NCI-H187 (cell line): Measurements from ENCODE around the gene PTPRD.

ENCODE experiments used
- DNase-seq, 2 experiments: peaks; one replicate each; lab custom pipeline; 2025; lab: John Stamatoyannopoulos, UW

The PTPRD gene

DNA sequence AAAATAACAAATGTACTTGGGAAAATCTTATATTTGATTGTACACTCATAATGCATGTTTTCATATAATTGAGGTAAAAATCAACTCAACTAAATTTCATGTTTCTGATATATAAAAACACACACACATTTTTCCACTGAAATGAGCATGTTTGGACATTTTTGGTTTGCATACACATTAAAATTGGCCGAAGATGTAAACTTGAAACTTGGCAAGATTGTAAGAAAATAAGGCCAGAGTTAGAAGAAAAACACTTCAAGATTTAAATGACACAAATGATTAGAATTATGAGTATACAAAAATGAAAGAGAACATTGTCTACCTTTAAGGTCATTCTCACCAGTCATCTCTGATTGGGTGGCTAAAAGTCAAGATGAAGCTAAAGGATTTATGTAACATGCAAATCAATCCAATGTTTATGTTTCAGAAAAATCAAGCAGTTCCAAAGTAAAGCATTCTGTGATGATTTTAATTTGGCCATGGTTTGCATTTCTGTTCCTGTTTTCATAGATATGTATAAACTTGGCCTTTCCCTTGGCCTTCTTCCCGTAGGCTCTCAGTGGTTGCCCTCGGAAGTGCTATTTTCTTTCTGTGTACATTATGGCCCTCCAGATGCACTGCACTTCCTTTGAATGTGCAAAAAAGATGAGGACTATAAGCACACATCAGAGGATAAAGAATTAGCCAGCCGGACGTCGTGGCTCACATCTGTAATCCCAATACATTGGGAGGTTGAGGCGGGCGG, 1707.9 kb downstream of the PTPRD start:
- DNase-seq = no peak

DNA sequence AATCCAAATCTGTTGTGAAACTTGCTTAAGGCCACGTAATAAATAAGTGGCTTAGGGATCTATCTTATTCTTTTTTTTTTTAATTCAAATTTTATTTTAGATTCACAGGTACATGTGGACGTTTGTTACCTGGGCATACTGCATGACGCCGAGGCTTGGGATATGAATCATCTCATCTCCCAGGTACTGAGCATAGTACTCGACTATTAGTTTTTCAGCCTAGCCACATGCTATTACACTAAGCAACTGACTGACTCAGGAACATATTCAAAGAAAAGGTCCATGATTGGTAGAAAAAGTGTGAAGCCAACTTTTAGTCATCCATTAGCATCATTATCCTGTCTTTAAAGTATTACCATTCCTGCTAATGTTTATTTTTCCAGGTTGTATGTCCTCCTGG, 1709.7 kb downstream of the PTPRD start:
- DNase-seq = no peak

DNA sequence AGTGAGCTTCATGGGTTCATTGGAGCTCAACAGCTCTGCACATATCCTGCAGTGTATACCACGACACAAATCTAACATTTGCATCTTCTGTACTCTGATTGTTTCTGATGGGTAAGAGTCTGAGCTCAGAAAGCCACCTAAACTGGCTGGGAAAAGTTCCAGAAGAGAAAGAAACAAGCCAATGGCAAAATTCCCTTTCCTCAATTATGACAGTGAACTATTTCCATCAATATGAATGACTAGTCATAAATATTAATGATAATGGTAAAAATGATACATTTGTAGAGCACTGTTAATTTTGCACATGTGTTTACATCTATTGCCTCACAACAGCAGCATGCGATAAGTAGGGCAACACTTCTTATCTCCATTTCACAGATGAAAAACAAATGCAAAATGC, 1711.7 kb downstream of the PTPRD start:
- no peak for DNase-seq

DNA sequence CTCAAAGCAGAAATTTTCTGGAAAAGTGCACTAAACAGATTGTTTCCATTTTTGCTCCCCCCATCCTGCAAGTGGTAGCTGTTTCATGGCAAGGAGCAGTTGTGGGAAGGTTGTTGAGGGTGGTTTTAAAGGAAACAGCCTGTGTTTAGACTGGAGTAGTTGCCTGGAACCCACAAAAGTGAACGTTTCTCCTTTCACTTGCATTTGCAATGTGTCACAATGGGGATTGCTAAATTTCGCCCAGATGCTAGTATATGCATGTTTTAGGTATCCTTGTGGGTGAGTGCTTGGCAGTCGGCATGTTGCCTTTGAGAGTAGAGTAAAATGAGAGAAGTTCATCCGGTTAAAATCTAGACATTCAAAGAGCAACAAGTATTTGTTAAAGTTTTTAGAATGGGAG, 1713.3 kb downstream of the PTPRD start:
- DNase-seq = no peak

DNA sequence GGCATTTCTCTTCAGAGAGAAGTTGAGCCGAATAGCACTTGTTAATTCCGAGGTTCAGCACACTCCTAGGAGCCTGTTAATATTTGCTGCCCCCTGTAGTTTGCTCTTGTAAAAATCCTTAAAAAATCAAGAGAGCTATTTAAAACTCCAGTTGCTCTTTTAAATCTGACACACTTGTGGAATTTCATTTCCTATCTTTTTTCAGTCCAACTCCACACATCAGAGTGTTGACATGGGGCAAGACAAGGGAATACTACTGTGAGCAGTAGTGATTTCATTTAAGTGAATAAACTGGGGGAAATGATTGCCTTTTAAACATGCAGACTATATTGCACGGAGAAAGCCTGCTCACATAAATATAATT, 1717.0 kb downstream of the PTPRD start:
- peak in 1 of 2 experiments; percentile 10 for DNase-seq

DNA sequence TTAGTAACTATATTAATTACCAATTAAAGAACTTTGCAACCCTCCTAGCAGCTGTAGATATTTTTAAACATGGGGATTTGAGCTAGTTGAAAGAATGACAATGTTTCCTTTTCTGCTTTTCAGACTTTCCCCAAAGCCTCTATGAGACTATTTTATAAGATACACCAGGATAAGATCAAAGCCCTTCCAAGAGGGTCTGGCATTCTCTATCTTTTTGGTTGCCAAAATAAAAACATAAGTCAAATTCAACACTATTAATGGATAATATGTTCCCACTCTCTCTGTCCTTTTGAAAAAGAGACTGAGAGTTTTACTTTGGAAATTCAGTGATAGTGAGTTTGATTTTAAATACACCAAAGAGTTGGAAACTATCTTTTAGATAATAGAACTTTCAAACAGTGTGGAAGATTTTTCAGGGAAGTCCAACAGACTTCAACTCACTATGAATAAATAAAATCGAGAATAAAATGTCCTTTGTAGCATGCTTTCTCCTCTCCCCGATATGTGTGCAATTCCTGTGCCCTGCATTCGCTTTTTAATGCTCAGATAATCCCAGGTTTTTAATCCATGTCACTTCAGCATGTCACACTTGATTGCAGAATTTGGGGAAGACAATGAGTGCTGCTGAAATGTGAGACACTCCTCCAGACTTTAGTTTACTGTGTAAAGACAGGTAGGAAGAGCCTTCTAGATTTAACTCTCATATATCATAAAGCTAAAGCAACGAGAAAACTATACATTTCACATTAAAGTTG, 1717.5 kb downstream of the PTPRD start:
- no peak for DNase-seq

DNA sequence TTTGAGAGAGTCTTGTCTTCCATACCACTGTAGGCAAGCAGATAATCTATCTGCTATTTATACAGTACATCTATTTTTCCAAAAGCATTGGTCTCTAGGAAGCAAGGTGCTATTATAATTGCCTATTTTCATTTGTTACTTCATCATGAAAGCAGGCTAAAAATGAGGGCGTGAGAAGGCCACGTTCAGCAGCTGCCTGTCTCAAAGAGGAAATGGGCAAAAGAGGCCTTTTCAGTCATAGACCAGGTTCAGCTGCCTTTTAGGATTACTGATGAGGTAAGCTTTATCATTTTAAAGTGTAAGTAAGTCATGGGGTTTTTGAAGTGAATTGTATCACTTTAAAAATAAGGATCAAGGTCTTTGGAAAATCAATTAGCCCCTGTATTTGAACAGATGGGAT, 1722.1 kb downstream of the PTPRD start:
- DNase-seq = no peak

DNA sequence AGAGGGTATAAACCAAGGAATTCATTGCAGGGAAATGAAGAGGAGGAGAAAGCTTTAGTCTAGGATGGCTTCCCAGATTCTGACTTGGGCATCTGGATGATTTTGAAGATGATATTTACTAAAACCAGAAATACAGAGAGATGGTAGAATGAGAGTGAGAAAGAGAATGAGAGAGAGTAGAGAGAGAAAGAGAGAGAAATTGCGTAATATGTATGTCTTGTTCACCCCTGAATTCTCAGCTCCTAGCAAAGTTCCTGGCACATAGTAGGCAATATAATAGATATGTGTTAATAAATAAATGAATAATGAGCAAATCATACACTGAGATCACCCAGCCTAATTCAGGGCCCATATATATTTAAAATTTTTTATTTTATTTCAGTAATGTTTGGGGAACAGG, 1723.7 kb downstream of the PTPRD start:
- no peak for DNase-seq

DNA sequence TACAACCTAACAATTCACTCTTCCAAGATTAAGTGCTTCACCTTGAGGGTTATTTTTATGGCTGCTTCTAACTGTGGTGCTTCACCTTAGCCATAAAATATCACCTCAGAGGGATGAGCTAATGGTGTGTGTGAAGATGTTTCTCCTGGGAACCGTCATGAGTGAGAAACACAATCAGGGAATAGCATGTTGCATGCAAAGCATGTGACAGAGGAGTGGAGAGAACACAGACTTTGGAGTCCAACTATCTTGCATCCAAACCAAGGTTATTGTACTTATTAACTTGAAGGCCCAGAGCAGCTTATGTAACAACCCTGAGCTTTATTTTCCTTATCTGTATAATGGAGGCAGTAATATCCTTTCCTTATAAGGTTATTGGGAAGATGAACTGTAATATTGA, 1724.2 kb downstream of the PTPRD start:
- peak in 1 of 2 experiments; percentile 9 for DNase-seq

DNA sequence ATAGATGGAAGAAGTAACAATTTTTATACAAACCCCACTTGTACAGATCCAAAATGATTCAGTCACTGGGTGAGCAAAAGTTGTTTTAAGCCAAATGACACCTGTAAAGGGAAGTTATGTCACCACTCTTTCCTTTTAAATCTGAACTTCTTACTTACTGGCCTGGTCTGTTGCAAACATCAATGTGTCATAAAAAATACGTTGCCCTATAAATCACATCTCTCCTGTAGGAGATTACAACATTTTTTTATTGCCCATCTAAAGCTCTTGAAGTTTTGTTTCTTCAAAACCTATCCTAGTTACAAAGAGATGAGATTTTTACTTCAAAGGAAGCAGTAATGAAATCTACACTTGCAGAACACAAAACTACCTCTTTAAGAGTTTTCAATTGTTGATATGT, 1725.4 kb downstream of the PTPRD start:
- no peak for DNase-seq

DNA sequence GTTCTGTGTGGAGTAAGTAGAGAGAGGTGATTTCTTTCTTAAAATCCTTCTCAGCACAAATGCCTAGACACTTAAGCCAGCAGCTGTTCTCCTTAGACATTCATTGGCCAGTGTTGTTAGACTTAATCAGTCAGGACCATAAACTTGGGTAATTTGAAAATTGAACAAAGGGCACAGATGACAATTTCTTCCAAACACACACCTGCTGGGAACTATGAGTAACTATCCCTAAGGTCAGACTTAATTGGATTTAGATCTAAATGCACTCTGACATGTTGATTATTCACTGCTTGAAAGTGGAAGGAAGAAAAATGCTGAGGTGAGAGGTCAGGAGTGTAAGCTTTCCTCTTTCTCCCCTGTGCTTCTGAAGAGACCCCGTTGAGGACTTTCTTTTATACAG, 1729.5 kb downstream of the PTPRD start:
- no peak for DNase-seq

DNA sequence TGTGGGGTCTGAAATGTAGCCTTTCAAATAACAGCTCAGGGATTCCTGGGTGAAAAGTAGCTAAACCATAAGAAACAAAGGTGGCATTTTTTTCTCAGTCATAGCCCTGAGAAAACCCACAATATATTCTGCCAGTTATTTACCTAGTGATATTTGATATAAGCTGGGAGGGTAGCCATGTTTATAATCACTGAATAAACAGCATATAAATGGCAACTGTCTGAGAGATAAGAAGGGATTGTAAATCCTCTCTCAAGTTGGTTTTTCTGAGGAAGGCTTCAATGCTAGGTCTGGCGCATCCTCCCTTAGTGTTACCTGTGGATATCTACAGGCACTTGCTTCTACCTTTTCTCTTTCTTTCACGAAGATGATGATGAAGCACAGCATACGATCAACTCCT, 1732.7 kb downstream of the PTPRD start:
- no peak for DNase-seq

DNA sequence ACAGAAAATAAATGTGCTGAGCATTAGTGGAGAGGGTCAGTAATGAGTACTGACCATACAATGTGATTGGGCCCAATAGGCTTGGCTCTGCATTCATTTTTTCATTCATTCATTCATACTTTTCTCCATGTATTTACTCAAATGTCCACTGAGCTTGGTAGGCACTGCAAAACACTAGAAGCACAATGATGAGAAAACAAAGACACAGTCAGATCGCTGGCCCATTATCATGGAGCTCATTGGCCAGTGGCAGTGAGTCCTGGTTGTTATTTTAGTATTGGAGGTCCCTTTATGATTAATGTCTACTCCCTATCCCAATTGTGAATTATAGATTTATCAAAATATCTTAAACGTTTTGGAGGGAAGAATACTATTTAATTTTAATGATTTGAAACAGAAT, 1733.5 kb downstream of the PTPRD start:
- DNase-seq = no peak

DNA sequence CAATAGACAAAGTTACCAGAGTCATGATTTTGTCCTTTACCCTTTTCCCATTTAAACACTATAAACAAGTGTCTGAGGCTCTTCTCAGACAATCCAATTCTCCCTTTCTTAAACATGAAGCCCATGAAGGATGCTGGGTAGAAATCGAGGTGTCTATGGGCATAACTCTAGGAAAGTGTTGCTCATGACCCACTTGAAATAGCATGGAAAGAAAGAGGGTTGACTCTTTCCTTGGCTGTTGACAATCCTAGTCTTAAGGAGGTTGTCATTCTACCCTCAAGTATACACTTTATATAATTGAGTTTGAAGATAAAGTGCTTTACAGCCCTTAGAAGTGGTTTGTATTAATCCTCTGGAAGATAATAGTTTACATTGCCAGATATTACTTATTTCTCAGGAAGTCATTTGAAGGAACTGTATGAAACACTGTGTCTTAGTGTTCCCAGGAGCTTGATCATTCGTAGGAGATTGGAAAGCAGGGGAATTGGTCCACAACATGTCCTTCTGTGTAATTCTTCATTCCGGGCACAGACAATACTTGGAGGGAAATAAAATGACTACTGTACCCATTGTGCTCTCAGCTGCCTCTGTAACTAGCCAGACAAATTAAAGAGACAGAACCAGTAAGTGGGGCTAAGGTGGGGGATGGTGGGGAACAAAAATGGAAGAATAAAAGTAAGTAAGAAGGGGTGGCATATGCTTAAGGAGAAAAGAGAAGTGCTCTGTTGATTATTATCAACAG, 1734.9 kb downstream of the PTPRD start:
- DNase-seq = no peak

DNA sequence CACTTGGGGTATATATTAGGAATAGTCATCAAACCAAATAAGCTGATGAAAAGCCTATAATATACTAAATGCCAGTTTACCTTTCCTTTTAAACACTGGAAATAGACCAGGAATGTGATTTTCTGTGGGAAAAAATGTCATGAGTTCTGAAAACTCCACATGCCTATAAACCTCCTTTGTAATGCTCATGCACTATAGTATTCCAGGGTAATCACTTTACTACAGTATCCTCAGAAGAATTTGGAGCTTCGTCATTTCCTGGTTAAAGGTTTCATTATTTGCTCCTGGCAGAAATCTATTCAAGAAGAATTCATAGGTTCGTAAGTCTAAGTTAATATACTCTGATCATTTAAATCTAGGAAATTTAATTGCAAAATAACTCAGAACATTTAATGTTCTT, 1736.5 kb downstream of the PTPRD start:
- no peak for DNase-seq

DNA sequence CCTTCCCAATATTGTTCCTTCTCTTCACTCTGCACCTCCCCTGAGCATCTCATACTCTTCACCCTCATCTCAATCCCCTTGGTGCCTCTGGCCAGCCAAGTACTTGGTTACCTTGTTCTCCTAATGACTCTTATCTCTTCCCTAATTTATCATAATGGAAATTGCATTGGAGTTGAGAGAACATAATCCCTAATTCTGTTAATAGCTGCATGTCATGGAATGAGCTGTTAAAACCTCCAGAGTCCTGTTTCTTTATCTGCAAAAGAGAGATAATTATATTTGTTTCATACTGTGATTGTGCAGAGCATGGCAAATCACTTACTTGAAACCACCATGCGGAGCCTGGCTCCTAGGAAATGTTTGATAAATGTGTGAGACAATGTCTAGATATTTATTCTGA, 1738.3 kb downstream of the PTPRD start:
- DNase-seq = no peak

DNA sequence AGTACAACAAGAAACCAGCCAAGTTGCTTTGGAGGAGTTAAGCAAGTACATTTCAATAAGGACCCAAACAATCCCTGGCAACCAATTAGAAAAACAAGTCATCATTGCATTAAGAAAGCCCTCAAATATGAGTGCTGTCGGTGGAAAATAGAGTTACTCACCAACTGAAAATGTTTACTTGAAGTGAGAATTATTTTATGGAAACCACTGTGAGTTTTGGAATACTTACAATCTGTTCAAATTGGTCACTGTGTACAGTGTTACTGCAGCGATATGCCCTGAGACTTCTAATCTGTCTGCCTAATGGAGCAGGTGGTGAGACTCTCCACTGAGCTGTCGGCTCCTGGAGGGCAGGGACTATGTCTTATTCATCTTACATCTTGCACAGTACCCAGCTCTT, 1740.0 kb downstream of the PTPRD start:
- DNase-seq = no peak

DNA sequence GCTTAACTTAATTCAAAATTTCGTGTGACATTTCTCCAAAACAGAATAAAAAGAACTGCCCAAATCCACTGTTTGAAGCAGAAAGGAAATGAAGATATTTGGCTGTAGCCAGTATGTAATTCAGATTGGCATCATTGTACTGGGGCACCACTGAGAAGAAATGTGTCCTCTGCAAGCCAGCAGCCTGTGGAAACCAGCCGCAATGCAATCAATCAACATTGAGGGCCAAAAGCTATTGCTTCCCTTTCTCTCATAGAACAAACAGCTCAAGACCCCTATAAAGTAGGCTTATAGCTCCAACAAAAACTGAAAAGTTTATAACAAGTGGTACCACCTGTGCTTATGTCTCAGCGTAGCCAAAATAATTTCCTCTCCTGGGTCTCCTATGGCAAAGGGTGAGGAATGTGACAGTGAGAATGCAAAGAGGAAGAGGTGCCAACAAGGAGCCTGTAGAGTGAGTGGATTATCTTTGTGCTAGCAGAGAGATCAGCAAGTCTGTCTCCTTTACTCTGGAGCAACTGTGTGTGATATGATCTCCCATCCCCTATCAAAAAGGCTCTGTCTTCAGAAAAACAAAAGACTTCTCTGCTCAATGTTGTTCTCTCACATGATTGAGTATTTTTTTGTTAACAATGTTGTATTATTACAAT, 1740.9 kb downstream of the PTPRD start:
- DNase-seq = no peak

DNA sequence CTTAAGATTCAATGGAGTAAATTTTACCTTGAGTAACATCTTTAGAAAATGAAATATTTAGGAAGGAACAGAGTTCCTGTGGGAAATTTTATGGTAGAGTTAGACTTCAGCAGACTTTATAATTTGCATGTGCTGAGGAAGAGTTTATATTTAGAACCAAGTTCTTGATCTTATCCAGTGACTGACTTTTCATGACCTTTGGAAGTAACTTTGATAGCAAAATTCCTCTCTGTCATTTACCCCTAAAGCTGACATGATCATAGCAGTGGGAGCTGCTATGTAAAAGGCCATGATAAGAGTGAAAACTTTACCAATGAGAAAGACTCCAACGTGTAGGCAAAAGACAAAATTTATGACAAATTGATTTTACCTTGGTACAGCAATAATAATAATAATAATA, 1741.4 kb downstream of the PTPRD start:
- DNase-seq = no peak

DNA sequence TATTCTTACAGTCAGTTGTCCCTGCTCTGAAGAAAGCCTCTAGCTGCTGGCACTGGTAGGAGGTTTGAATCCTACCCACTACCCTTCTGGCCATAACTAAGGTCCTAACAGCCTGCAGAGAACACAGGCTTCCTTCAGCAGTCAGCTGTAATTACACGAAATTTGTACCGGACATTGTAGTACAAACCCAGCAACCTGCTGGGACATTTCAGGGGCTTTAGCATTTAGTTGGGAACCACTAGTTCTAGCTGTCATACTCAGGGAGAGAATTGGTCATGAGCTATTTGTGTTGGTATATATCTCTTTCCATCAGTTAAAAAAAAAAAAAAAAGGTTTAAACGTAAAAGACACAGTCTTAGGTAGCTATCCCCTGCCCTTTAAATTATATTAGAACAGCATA, 1743.0 kb downstream of the PTPRD start:
- DNase-seq = no peak

DNA sequence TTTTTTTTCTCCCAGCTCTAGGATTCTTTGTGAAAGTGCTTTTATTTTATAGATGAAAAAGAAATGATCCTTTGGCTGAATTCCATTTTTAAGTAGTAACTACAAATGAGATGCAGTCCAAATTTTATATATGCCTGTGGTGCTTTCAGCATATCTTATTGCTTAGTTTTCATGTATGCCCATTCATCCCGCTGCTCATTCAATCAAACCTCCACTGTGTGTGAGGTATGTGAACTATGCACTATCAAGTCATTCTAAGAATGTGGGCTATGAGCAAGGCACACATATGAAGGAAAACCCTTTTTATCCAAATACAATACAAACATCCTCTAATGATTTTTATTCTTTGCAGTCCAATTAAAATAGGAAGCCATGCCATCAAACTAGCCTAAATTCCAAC, 1744.2 kb downstream of the PTPRD start:
- no peak for DNase-seq

DNA sequence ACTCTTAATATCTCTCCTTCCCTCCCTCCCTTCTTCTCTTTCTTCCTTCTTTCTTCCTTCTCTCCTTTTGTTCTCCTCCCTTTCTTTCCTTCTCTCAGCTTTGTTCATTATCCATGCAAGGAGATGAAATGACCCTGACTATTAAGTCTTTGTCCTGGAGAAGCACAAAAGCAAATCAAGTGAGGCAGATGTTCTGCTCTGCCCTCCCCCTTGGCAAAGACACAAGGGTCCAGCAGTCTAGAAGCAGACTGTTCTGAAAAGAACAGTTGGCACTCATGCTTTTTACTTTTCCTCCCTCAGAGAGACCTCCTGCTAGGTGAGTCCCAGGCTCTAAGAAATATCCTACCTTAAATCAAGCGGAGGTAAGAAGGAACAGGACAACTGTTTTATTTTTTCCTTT, 1745.7 kb downstream of the PTPRD start:
- DNase-seq = no peak

DNA sequence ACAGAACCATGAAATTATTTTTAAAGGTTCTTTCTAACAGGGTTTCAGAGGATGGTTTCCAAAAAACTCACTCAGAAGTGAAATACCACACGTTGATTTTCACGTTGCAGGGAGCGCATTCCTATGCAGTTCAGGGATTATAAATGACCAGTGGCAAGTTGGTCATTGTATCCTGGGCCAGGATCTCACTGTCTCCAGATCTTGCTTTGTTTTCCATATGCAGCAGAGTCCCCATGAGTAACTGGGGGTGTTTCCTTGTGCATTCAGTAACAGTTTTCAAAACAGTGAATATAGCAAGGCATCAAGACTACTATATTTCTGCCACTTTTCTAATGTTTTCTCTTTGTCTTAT, 1748.3 kb downstream of the PTPRD start:
- no peak for DNase-seq
